ENCODE results near the gene RBM33.

The RBM33 gene

DNA sequence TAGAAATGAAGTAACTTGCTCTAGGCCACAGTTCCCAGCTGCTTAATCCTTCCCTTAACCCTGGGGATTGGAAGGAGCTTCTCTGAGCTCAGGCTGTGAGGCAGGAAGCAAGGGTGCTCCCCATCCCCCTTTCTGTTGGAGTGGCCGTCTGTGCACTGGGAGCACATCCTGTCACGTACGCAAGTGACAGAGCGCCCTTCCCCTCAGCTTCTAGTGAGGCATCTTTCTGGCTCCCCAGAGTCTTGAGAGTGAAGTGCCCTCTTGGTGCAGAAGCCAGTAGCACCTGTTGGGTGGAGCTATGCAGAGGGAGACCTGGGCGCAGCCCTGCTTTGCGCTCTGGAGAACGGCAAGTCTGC lies 120.0 kb downstream of the RBM33 start:
- DNase-seq (ENCODE audit: extremely low spot score), result no peak
- no peak for TF ChIP-seq ELF4 (IDR thresholded peaks at IDR 0.05)
- no peak for TF ChIP-seq FOXM1 (IDR thresholded peaks at IDR 0.05; ENCODE audit: borderline replicate concordance)
- ChIA-PET POLR2A (no interaction called here), CTCF (interaction anchor here (0.9 kb wide), 1 partner anchor 166 kb away, joined by 4 read pairs; no protein-coding TSS in a partner anchor)

DNA sequence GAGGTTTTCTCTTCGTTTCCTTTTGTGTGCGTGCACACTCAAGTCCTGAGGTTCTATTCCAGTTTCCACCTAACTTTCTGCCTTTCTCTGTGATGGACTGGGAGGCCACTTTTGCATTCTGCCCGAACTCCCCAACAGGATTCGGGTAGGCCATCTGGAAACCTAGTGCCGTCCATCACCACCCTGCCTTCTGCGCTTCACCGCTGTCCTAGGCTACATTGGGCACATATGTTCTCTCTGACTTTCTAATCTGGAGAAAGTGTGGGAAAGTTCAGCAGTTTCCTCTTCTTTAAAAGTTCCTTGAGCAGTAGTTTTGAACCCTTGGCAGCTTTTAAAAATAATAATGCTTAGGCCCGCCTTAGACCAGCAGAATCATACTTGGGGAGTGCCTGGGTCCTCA lies 121.0 kb downstream of the RBM33 start:
- ChIA-PET CTCF (interaction anchor here (0.9 to 2.8 kb wide), 2 partner anchors 121 to 167 kb away, joined by 3 to 21 read pairs; partner anchors contain the start of gene RBM33), POLR2A (no interaction called here)
- DNase-seq (ENCODE audit: extremely low spot score), result no peak
- no peak for TF ChIP-seq SP1 (IDR thresholded peaks at IDR 0.05)
- TF ChIP-seq NFRKB (IDR thresholded peaks at IDR 0.05), result no peak
- no peak for TF ChIP-seq ARNT (IDR thresholded peaks at IDR 0.05)
- TF ChIP-seq BHLHE40 (IDR thresholded peaks at IDR 0.05; ENCODE audit: borderline replicate concordance), result no peak
- no peak for TF ChIP-seq FOXA1 (IDR thresholded peaks at IDR 0.05)
- no peak for TF ChIP-seq L3MBTL2 (conservative IDR thresholded peaks at IDR 0.05)
- no peak for TF ChIP-seq CTBP1 (IDR thresholded peaks at IDR 0.05; ENCODE audit: borderline replicate concordance)
- TF ChIP-seq FOXK2 (IDR thresholded peaks at IDR 0.05), result no peak
- TF ChIP-seq ELF4 (IDR thresholded peaks at IDR 0.05), result no peak
- TF ChIP-seq ZNF384 (IDR thresholded peaks at IDR 0.05), result no peak

DNA sequence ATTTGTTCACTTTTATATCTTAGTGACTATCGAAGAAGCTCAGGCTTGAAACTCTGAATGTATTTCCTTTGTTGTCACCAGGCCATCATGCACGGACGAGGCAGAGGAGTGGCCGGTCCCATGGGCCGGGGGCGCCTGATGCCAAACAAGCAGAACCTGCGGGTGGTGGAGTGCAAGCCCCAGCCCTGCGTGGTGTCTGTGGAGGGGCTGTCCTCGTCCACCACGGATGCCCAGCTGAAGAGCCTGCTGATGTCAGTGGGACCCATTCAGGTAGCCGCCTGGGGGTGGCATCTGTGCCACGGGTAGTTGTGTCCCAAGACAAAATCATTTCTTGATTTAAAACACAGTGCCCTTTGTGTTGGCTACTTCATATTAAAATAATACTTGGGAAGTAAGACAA lies 121.9 kb downstream of the RBM33 start:
- no peak for TF ChIP-seq ARNT (IDR thresholded peaks at IDR 0.05)
- TF ChIP-seq NFRKB (IDR thresholded peaks at IDR 0.05), result no peak
- TF ChIP-seq HDGF (IDR thresholded peaks at IDR 0.05; ENCODE audit: borderline replicate concordance), result no peak
- TF ChIP-seq, protein P1, sequence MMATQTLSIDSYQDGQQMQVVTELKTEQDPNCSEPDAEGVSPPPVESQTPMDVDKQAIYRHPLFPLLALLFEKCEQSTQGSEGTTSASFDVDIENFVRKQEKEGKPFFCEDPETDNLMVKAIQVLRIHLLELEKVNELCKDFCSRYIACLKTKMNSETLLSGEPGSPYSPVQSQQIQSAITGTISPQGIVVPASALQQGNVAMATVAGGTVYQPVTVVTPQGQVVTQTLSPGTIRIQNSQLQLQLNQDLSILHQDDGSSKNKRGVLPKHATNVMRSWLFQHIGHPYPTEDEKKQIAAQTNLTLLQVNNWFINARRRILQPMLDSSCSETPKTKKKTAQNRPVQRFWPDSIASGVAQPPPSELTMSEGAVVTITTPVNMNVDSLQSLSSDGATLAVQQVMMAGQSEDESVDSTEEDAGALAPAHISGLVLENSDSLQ (IDR thresholded peaks at IDR 0.05), result no peak
- no peak for TF ChIP-seq TARDBP (IDR thresholded peaks at IDR 0.05)
- no peak for TF ChIP-seq ELF4 (IDR thresholded peaks at IDR 0.05)
- no peak for TF ChIP-seq FOXA1 (IDR thresholded peaks at IDR 0.05)
- TF ChIP-seq FOXK2 (IDR thresholded peaks at IDR 0.05), result no peak
- TF ChIP-seq L3MBTL2 (conservative IDR thresholded peaks at IDR 0.05), result no peak
- TF ChIP-seq LEF1 (IDR thresholded peaks at IDR 0.05; ENCODE audit: borderline replicate concordance), result no peak
- TF ChIP-seq SUZ12 (IDR thresholded peaks at IDR 0.05), result no peak
- no peak for TF ChIP-seq SP1 (IDR thresholded peaks at IDR 0.05)
- TF ChIP-seq ZNF384 (IDR thresholded peaks at IDR 0.05), result no peak
- TF ChIP-seq FOXM1 (IDR thresholded peaks at IDR 0.05; ENCODE audit: borderline replicate concordance), result no peak
- TF ChIP-seq BHLHE40 (IDR thresholded peaks at IDR 0.05; ENCODE audit: borderline replicate concordance), result no peak
- no peak for TF ChIP-seq CTBP1 (IDR thresholded peaks at IDR 0.05; ENCODE audit: borderline replicate concordance)
- POLR2A ChIA-PET, result interaction anchor here (1.0 kb wide), 1 partner anchor 404 kb away, joined by 3 read pairs; no protein-coding TSS in a partner anchor
- DNase-seq (ENCODE audit: extremely low spot score), result no peak
- CTCF ChIA-PET, result interaction anchor here (0.7 to 2.8 kb wide), 4 partner anchors 11 to 170 kb away, joined by 3 to 21 read pairs (median 4); partner anchors contain the start of gene RBM33

DNA sequence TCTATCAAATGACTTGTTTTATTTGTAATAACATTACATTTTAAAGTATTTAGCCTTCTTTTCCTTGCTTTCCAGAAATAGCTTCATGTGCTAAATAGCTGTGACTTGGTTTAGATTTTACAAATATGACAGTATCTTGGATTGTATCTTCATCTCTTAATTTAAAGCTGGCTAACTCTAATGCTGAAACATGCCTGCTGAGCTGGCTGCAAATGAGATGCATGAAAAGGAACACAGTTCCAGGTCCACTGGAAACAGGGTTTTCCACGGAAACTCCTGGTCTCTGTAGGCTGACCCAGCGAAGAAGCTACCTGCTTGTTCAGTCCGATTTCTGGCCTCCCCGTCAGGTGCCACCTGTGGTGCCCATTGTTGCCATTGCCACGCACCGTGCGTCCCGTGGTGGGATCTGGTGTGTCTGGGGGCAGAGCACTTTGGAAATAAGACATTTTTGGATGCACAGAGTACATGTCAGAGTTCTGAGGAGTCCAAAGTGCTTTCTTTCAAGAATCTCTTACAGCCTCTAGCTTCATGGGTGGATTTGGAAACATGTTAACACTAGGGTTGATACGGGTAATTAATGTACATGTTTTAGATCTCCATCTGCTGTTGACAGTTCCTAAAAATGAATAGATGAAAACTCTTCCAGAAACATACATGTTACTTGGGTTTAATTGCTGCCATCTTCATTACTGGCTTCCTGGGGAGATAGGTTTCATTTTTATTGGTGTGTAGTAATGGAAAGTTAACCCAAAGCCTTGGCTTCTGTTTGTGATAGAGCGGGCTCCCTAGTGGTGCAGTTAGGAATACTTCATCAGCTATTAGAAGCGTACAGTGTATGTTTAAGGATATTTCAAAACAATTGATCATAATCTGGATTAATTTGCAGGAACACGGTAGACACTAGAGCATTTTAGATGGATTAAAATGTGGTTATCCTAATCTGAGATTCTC lies 122.8 kb downstream of the RBM33 start:
- no peak for DNase-seq (ENCODE audit: extremely low spot score)

DNA sequence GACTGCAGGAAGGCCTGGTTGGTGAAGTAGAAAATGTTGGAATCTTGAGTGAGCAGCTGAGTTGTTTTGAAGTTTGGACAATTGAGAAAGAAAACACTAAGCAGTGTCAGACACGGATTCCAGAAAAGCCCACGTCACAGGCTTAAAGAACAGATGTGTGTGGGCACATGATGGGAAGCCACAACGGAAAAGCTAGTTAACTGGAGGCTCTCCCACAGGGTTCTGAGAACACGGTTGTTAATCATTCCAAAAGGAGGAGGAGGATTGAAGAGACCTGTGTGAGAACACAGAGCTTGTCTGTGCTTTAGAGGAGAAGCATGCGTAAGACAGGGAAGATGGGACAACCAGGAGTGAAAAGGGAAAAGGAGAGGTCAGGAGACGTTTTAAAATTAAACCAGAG lies 125.2 kb downstream of the RBM33 start:
- DNase-seq (ENCODE audit: extremely low spot score), result no peak
- ChIA-PET CTCF (interaction anchor here (0.7 kb wide), 1 partner anchor 271 kb away, joined by 3 read pairs; no protein-coding TSS in a partner anchor), POLR2A (no interaction called here)
- TF ChIP-seq FOXM1 (IDR thresholded peaks at IDR 0.05; ENCODE audit: borderline replicate concordance), result no peak
- TF ChIP-seq, protein P1 (IDR thresholded peaks at IDR 0.05), result no peak
- TF ChIP-seq BHLHE40 (IDR thresholded peaks at IDR 0.05; ENCODE audit: borderline replicate concordance), result no peak
- no peak for TF ChIP-seq FOXK2 (IDR thresholded peaks at IDR 0.05)
- TF ChIP-seq HDGF (IDR thresholded peaks at IDR 0.05; ENCODE audit: borderline replicate concordance), result no peak
- TF ChIP-seq L3MBTL2 (conservative IDR thresholded peaks at IDR 0.05), result no peak
- no peak for TF ChIP-seq LEF1 (IDR thresholded peaks at IDR 0.05; ENCODE audit: borderline replicate concordance)
- TF ChIP-seq ARNT (IDR thresholded peaks at IDR 0.05), result no peak
- TF ChIP-seq SP1 (IDR thresholded peaks at IDR 0.05), result no peak

More for the DNA sequence above, 122.8 kb downstream of the RBM33 start:
- ChIA-PET CTCF (interaction anchor here (0.7 to 2.8 kb wide), 6 partner anchors 11 to 173 kb away, joined by 3 to 21 read pairs (median 4); no protein-coding TSS in a partner anchor), POLR2A (interaction anchor here (1.0 kb wide), 1 partner anchor 405 kb away, joined by 3 read pairs; no protein-coding TSS in a partner anchor)
- no peak for TF ChIP-seq FOXM1 (IDR thresholded peaks at IDR 0.05; ENCODE audit: borderline replicate concordance)
- TF ChIP-seq L3MBTL2 (conservative IDR thresholded peaks at IDR 0.05), result no peak
- TF ChIP-seq BHLHE40 (IDR thresholded peaks at IDR 0.05; ENCODE audit: borderline replicate concordance), result no peak
- no peak for TF ChIP-seq FOXK2 (IDR thresholded peaks at IDR 0.05)
- TF ChIP-seq HDGF (IDR thresholded peaks at IDR 0.05; ENCODE audit: borderline replicate concordance), result no peak
- TF ChIP-seq ZNF384 (IDR thresholded peaks at IDR 0.05), result no peak
- TF ChIP-seq TARDBP (IDR thresholded peaks at IDR 0.05), result no peak
- no peak for TF ChIP-seq FOXA1 (IDR thresholded peaks at IDR 0.05)

DNA sequence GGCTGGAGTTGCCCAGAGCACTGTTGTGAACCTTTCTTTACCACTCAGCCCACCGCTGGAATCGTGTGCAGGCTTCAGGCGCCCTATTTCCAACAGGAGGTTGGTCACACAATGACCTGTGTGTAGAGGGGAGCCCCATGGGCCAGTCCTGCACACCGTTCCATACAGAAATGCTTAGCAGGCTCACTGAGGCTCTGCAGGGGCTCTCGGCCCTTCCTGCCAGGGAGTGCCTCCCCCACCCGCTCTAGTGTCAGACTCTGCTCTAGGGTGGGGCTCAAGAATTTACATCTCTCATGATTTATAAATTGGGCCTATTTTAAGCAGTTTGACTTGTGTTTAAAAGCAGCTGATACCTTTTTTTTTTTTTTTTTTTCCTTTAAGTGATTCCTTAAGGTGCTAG lies 125.8 kb downstream of the RBM33 start:
- CTCF ChIA-PET, result interaction anchor here (0.7 to 1.0 kb wide), 2 partner anchors 171 to 271 kb away, joined by 3 to 5 read pairs; no protein-coding TSS in a partner anchor
- POLR2A ChIA-PET, result no interaction called here

More for the DNA sequence above, 125.8 kb downstream of the RBM33 start:
- DNase-seq (ENCODE audit: extremely low spot score), result no peak
- TF ChIP-seq TARDBP (IDR thresholded peaks at IDR 0.05), result no peak
- no peak for TF ChIP-seq ELF4 (IDR thresholded peaks at IDR 0.05)
- TF ChIP-seq SP1 (IDR thresholded peaks at IDR 0.05), result no peak
- no peak for TF ChIP-seq L3MBTL2 (conservative IDR thresholded peaks at IDR 0.05)
- TF ChIP-seq BHLHE40 (IDR thresholded peaks at IDR 0.05; ENCODE audit: borderline replicate concordance), result no peak
- no peak for TF ChIP-seq SUZ12 (IDR thresholded peaks at IDR 0.05)
- no peak for TF ChIP-seq FOXM1 (IDR thresholded peaks at IDR 0.05; ENCODE audit: borderline replicate concordance)
- no peak for TF ChIP-seq LEF1 (IDR thresholded peaks at IDR 0.05; ENCODE audit: borderline replicate concordance)
- no peak for TF ChIP-seq ZNF384 (IDR thresholded peaks at IDR 0.05)
- no peak for TF ChIP-seq NFRKB (IDR thresholded peaks at IDR 0.05)
- TF ChIP-seq FOXK2 (IDR thresholded peaks at IDR 0.05), result no peak
- TF ChIP-seq, protein P1 (IDR thresholded peaks at IDR 0.05), result no peak
- no peak for TF ChIP-seq HDGF (IDR thresholded peaks at IDR 0.05; ENCODE audit: borderline replicate concordance)
